HL-60 (cell line): ENCODE results near the gene STK24.

ENCODE experiments used
- DNase-seq, 2 experiments: peaks; one replicate each; pipeline ENCODE4 v3.0.0-alpha.2; 2010 to 2020; ENCODE audit warnings: low read depth in 1 of 2, low spot score in 1 of 2
- H3K27ac ChIP-seq: fragments of 250-450 bp; sonication (Bioruptor Pico); replicated peaks from 2 replicates; pipeline ENCODE4 v1.5.1; 2020; ENCODE audit warnings: mild to moderate bottlenecking, moderate library complexity
- H3K27me3 ChIP-seq: fragments of 250-450 bp; sonication (Bioruptor Pico); 2 replicates; pipeline ENCODE4 v1.5.1; 2021; ENCODE audit warnings: mild to moderate bottlenecking, moderate library complexity; ENCODE audit not compliant: insufficient read depth, poor library complexity, severe bottlenecking
- H3K4me3 ChIP-seq: replicated peaks from 2 replicates; pipeline ENCODE4 v1.5.1; 2011; ENCODE audit warnings: mild to moderate bottlenecking, control low read depth, low read length; ENCODE audit not compliant: insufficient read depth
- CTCF ChIP-seq: IDR thresholded peaks from one replicate; pipeline ENCODE4 v1.5.1; 2011; ENCODE audit warnings: low read length, control low read depth, inconsistent platforms; ENCODE audit not compliant: insufficient read depth
- GABPA ChIP-seq: IDR thresholded peaks from 2 replicates; pipeline ENCODE4 v1.6.1; 2012; ENCODE audit warnings: low read depth
- POLR2AphosphoS5 ChIP-seq: IDR thresholded peaks from 2 replicates; pipeline ENCODE4 v1.6.1; 2012; ENCODE audit warnings: low read depth
- REST ChIP-seq: IDR thresholded peaks from 2 replicates; pipeline ENCODE4 v1.6.1; 2012; ENCODE audit warnings: low read depth; ENCODE audit not compliant: insufficient replicate concordance
- SPI1 ChIP-seq: IDR thresholded peaks from 2 replicates; pipeline ENCODE4 v1.6.1; 2012; ENCODE audit warnings: low read depth, mild to moderate bottlenecking, borderline replicate concordance

STK24 gene

DNA sequence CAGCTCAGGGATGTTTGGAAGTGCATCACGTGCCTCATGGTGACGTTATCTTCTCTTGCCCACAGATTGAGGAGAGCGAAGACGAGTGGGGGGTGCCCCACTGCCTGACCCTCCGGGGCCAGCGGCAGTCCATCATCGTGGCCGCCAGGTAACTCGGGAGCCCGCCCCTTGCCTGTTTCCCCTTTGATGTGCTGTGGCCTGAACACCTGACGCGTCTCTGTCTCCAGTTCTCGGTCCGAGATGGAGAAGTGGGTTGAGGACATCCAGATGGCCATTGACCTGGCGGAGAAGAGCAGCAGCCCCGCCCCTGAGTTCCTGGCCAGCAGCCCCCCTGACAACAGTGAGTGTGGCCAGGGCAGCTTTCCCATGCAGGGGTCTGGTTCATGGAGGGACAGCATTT is 137.0 kb downstream of the STK24 start:
- no peak for DNase-seq
- Histone ChIP-seq H3K4me3 (no peak overlapping the region), H3K27me3 (no peaks in the 10 kb centered on the region), H3K27ac (no peak overlapping the region)
- TF ChIP-seq POLR2AphosphoS5 (no peak), REST (no peak), CTCF (no peak), SPI1 (no peak), GABPA (no peak)

- Histone ChIP-seq H3K27ac (no peak overlapping the region), H3K27me3 (no peaks in the 10 kb centered on the region), H3K4me3 (no peak overlapping the region)
- no peak for DNase-seq
- no peak for TF ChIP-seq REST
- TF ChIP-seq GABPA, result no peak
- no peak for TF ChIP-seq SPI1
- TF ChIP-seq CTCF, result no peak
- no peak for TF ChIP-seq POLR2AphosphoS5
Measured at GRCh38 chr13:98439126-98439828, 137.6 kb downstream of the STK24 start.

- no peak for DNase-seq
- Histone ChIP-seq H3K27me3 (no peaks in the 10 kb centered on the region), H3K27ac (no peak overlapping the region), H3K4me3 (no peak overlapping the region)
- TF ChIP-seq CTCF (no peak), REST (no peak), GABPA (no peak), POLR2AphosphoS5 (no peak), SPI1 (no peak)
Measured at GRCh38 chr13:98438246-98439125, 138.4 kb downstream of the STK24 start.
